K562 (cell line): ENCODE measurements around the gene RABGAP1L. TPM values are rescaled to one million over a fixed set of nuclear protein-coding genes. Genes with fewer than 3 reads are reported as not detected.

Experiments used
- ATAC-seq: fragments of 200-7000 bp; cut with Tn5 transposase; 3 replicates; pipeline ENCODE4 v1.9.1; 2020; ENCODE audit warnings: moderate library complexity
- BruUV-seq: library from RNA; stranded (reverse); fragments of 400-500 nt; replicated peaks from 2 replicates; lab custom pipeline; 2021; lab: Mats Ljungman, UMichigan
- CTCF ChIA-PET: fragments of 300-600 bp; formaldehyde crosslinking; extraction: SDS; loops from one replicate; lab custom pipeline; 2021; ENCODE audit warnings: low intra/inter-chr PET ratio; lab: Yijun Ruan, JAX
- POLR2A ChIA-PET: fragments of 300-600, 350-650 bp; sonication (Branson Sonifier 250); formaldehyde crosslinking; extraction: SDS; loops from one replicate; lab custom pipeline; 2021; ENCODE audit warnings: antibody characterized with exemption, inconsistent platforms; lab: Yijun Ruan, JAX
- DNase-seq, 4 experiments: peaks; one replicate each; pipeline versions ENCODE4 v3.0.0 to v3.0.0-alpha.2; 2011 to 2018; ENCODE audit warnings: low spot score in 3 of 4, mixed read lengths in 3 of 4; ENCODE audit errors: extremely low read depth in 1 of 4
- FAIRE-seq: peaks from 2 replicates; lab custom pipeline; 2011; peaks lifted over from hg19 to GRCh38; lab: Jason Lieb, UNC
- H2AFZ ChIP-seq: 2 replicates; pipeline ENCODE4 v1.6.0; 2011; ENCODE audit warnings: low read depth, low read length, control low read depth, inconsistent platforms
- H3K27ac ChIP-seq: fragments of 200-600 bp; 3 replicates; pipeline ENCODE4 v1.8.0; 2011; ENCODE audit warnings: low read depth, mild to moderate bottlenecking, control low read depth, inconsistent platforms, low read length, moderate library complexity, mixed read lengths; ENCODE audit errors: extremely low read depth
- H3K27me3 ChIP-seq, 2 experiments: fragments of 300-600 bp in 1 of 2; 2 replicates in 1 of 2; 3 replicates in 1 of 2; pipeline versions ENCODE4 v1.6.0 to v1.8.0; 2011; ENCODE audit warnings: inconsistent platforms in 2 of 2, low read length in 2 of 2, mild to moderate bottlenecking in 1 of 2, mixed read lengths in 1 of 2, moderate library complexity in 1 of 2; ENCODE audit not compliant: control insufficient read depth in 2 of 2, insufficient read depth in 2 of 2
- H3K36me3 ChIP-seq: fragments of 300-600 bp; 3 replicates; pipeline ENCODE4 v1.8.0; 2011; ENCODE audit warnings: mild to moderate bottlenecking, low read length, inconsistent platforms; ENCODE audit not compliant: control insufficient read depth, insufficient read depth
- H3K4me1 ChIP-seq, 2 experiments: fragments of 200-600 bp in 1 of 2; replicated peaks in 1 of 2; 2 replicates in 1 of 2; 3 replicates in 1 of 2; pipeline versions ENCODE4 v1.5.1 to v1.8.0; 2011; ENCODE audit warnings: inconsistent platforms in 2 of 2, low read length in 2 of 2, mild to moderate bottlenecking in 1 of 2, mixed read lengths in 1 of 2, moderate library complexity in 1 of 2; ENCODE audit not compliant: control insufficient read depth in 2 of 2, insufficient read depth in 2 of 2
- H3K4me2 ChIP-seq: 2 replicates; pipeline ENCODE4 v1.6.1; 2011; ENCODE audit warnings: low read length, control low read depth, inconsistent platforms, mixed read lengths; ENCODE audit not compliant: insufficient read depth
- H3K4me3 ChIP-seq: fragments of 200-600 bp; sonication (generic), shearing (Covaris generic); 2 replicates; pipeline ENCODE4 v1.5.1; 2016; ENCODE audit warnings: control low read depth, inconsistent platforms
- H3K79me2 ChIP-seq: fragments of 200-600 bp; 3 replicates; pipeline ENCODE4 v1.8.0; 2011; ENCODE audit warnings: low read length, inconsistent platforms; ENCODE audit not compliant: control insufficient read depth, insufficient read depth
- H3K9ac ChIP-seq, 2 experiments: 2 replicates each; pipeline versions ENCODE4 v1.6.0 to v1.6.1; 2011; ENCODE audit warnings: low read depth in 2 of 2, low read length in 2 of 2, control low read depth in 1 of 2, inconsistent platforms in 1 of 2, mild to moderate bottlenecking in 1 of 2, mixed read lengths in 1 of 2; ENCODE audit not compliant: insufficient read depth in 1 of 2
- H3K9me1 ChIP-seq: one replicate; pipeline ENCODE4 v1.6.0; 2011; ENCODE audit warnings: inconsistent platforms, mild to moderate bottlenecking, low read length, moderate library complexity; ENCODE audit not compliant: control insufficient read depth, insufficient read depth
- H3K9me3 ChIP-seq: replicated peaks from 2 replicates; pipeline ENCODE4 v1.5.1; 2011; ENCODE audit warnings: low read depth, low read length, inconsistent platforms; ENCODE audit not compliant: control insufficient read depth, insufficient read depth
- H4K20me1 ChIP-seq: replicated peaks from 2 replicates; pipeline ENCODE4 v1.6.1; 2011; ENCODE audit warnings: low read length, inconsistent platforms, mixed read lengths; ENCODE audit not compliant: control insufficient read depth, insufficient read depth
- ATF1 ChIP-seq, 2 experiments: fragments of 450-650 bp in 1 of 2; IDR thresholded peaks; 2 replicates each; pipeline ENCODE4 v1.6.1; 2016; ENCODE audit warnings: missing compliant biosample characterization in 1 of 2, missing genetic modification characterization in 1 of 2
- KLF10 ChIP-seq: fragments of 250-450 bp; sonication (Bioruptor Pico); IDR thresholded peaks from 2 replicates; pipeline ENCODE4 v1.6.1; 2021; ENCODE audit warnings: matching md5 sums
- SOX6 ChIP-seq: fragments of 450-650 bp; IDR thresholded peaks from 2 replicates; pipeline ENCODE4 v1.6.1; 2014; ENCODE audit warnings: mild to moderate bottlenecking
- SREBF1 ChIP-seq: fragments of 150-350 bp; IDR thresholded peaks from 2 replicates; pipeline ENCODE4 v1.6.1; 2014; ENCODE audit warnings: antibody characterized with exemption, low read depth, low read length, borderline replicate concordance
- TEAD1 ChIP-seq, 2 experiments: fragments of 450-650 bp in 1 of 2; sonication (generic) in 1 of 2; formaldehyde crosslinking; IDR thresholded peaks; 2 replicates each; pipeline versions ENCODE4 v1.4.0 to v1.8.0; 2020 to 2022; ENCODE audit warnings: mild to moderate bottlenecking in 2 of 2, missing genetic modification reagents in 1 of 2
- ZBTB17 ChIP-seq: fragments of 450-650 bp; formaldehyde crosslinking; IDR thresholded peaks from 2 replicates; pipeline ENCODE4 v1.4.0; 2020; ENCODE audit warnings: mild to moderate bottlenecking
- ZFX ChIP-seq: sonication (generic); formaldehyde crosslinking; IDR thresholded peaks from 2 replicates; pipeline ENCODE4 v1.8.0; 2022; ENCODE audit warnings: mild to moderate bottlenecking, missing genetic modification reagents, moderate library complexity
- ZNF175 ChIP-seq: fragments of 200-800 bp; sonication (Bioruptor generic); IDR thresholded peaks from 2 replicates; pipeline ENCODE4 v1.6.1; 2016; ENCODE audit warnings: low read depth, mild to moderate bottlenecking, missing genetic modification characterization, missing compliant biosample characterization
- WGBS: fragments of 100-300 bp; shearing (Covaris generic); methylation state at CpG from one replicate; pipeline ENCODE4 v1.1.6; 2016; ENCODE audit warnings: low coverage, mixed read lengths; ENCODE audit not compliant: insufficient coverage; ENCODE audit errors: missing lambda C conversion rate; 5-methylcytosine and 5-hydroxymethylcytosine counted together
- in situ Hi-C: fragments of 300-500 bp; cut with MboI; formaldehyde crosslinking; loops from 4 replicates; pipeline ENCODE4 v1.15.0; 2018; ENCODE audit warnings: inconsistent platforms, mixed read lengths
- intact Hi-C: fragments of 100-400 bp; cut with micrococcal nuclease; formaldehyde crosslinking; loops from 2 replicates; pipeline ENCODE4 v1.14.2; 2022
- polyA plus RNA-seq, 8 experiments: library from polyadenylated mRNA; depleted of rRNA in 4 of 8; stranded (reverse) in 5 of 8; unstranded in 3 of 8; fragments of >200 nt; fragmentation: Nextera tagmentation in 2 of 8; fragmentation: Illumina TruSeq in 1 of 8; extraction: Ambion mirVana in 2 of 8; extraction: Trizol in 1 of 8; gene quantifications; 2 replicates each; pipeline versions ENCODE4 v1.2.1 to v1.2.3, GENCODE V29; 2011 to 2014; ENCODE audit warnings: inconsistent platforms in 1 of 8, missing spikeins in 1 of 8
- total RNA-seq, 7 experiments: library from RNA; depleted of rRNA in 6 of 7; stranded (reverse); fragments of >200 nt in 6 of 7; fragmentation: Illumina TruSeq in 2 of 7; extraction: Trizol in 2 of 7; gene quantifications; 2 replicates each; pipeline versions ENCODE4 v1.2.1 to v1.2.3, GENCODE V29; 2011 to 2021; ENCODE audit warnings: low replicate concordance in 1 of 7
- TF ChIP-seq, protein P1 (sequence below): fragments of 150-350 bp; conservative IDR thresholded peaks from 2 replicates; pipeline ENCODE4 v1.6.1; 2014; ENCODE audit warnings: low read length

RABGAP1L gene
- total and polyA plus RNA-seq, 9 of the 15 experiments (the other 6 are each of a cell fraction or from before 2014, with no cell fraction given) = 16.5 to 44.9 (median 26.7) TPM

DNA sequence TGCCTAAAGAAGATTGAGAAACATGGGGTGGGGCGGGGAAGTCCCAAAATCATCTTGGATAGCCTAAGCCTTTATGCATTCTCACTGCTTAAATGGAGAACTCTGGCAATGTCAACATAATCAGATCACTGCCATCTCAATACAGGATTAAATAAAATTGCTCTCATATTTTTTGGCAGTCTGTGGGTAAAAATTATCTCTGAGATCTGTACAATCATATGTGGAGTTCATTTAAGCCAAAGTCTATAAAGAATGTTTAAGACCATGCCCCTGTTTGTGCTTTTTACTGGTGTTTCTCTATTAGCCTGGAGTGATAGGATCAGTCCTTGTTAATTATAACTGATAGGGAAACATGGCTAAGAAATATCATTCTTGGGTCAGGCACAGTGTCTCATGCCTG lies 424.8 kb downstream of the RABGAP1L start:
- DNase-seq = no peak
- Histone ChIP-seq H3K4me2 (no peak overlapping the region), H2AFZ (no peak overlapping the region), H3K36me3 (no peaks in the 10 kb centered on the region), H3K27me3 (no peaks in the 10 kb centered on the region), H3K27ac (no peak overlapping the region), H4K20me1 (no peaks in the 10 kb centered on the region), H3K79me2 (no peaks in the 10 kb centered on the region), H3K9me3 (no peaks in the 10 kb centered on the region), H3K9ac (no peak overlapping the region), H3K4me1 (no peaks in the 10 kb centered on the region), H3K4me3 (no peak overlapping the region), H3K9me1 (no peaks in the 10 kb centered on the region)
- BruUV-seq = no TSS peak
- in situ Hi-C loops (no loop called here), intact Hi-C loops (no loop called here)
- FAIRE-seq = no peak
- 15% methylated on average over 1 of the region's 1 CpG for WGBS
- no peak for TF ChIP-seq KLF10 (CRISPR knock-in tag)
- TF ChIP-seq TEAD1 (CRISPR knock-in tag; IDR thresholded peaks at IDR 0.05) = no peak
- no peak for TF ChIP-seq ATF1 (CRISPR knock-in tag; IDR thresholded peaks at IDR 0.05)
- TF ChIP-seq ATF1 (tag; IDR thresholded peaks at IDR 0.05) = no peak
- TF ChIP-seq, protein P1, sequence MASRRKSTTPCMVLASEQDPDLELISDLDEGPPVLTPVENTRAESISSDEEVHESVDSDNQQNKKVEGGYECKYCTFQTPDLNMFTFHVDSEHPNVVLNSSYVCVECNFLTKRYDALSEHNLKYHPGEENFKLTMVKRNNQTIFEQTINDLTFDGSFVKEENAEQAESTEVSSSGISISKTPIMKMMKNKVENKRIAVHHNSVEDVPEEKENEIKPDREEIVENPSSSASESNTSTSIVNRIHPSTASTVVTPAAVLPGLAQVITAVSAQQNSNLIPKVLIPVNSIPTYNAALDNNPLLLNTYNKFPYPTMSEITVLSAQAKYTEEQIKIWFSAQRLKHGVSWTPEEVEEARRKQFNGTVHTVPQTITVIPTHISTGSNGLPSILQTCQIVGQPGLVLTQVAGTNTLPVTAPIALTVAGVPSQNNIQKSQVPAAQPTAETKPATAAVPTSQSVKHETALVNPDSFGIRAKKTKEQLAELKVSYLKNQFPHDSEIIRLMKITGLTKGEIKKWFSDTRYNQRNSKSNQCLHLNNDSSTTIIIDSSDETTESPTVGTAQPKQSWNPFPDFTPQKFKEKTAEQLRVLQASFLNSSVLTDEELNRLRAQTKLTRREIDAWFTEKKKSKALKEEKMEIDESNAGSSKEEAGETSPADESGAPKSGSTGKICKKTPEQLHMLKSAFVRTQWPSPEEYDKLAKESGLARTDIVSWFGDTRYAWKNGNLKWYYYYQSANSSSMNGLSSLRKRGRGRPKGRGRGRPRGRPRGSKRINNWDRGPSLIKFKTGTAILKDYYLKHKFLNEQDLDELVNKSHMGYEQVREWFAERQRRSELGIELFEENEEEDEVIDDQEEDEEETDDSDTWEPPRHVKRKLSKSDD = no peak
- TF ChIP-seq SOX6 = no peak
- no peak for TF ChIP-seq ZFX (CRISPR knock-in tag)
- TF ChIP-seq SREBF1 = no peak
- TF ChIP-seq ZNF175 (CRISPR knock-in tag) = no peak
- no peak for TF ChIP-seq ZBTB17 (CRISPR knock-in tag)
- POLR2A ChIA-PET = no interaction called here
- ATAC-seq = no peak
- CTCF ChIA-PET = no interaction called here
